K562 (cell line): ENCODE data around the gene DIPK1A. TPM values are rescaled to one million over a fixed set of nuclear protein-coding genes. Genes with fewer than 3 reads are reported as not detected.

Experiments
- CTCF ChIP-seq, 3 experiments: IDR thresholded peaks in 2 of 3; conservative IDR thresholded peaks in 1 of 3; 2 replicates each; pipeline ENCODE4 v1.5.1; 2011 to 2012; ENCODE audit warnings: low read length in 3 of 3, mild to moderate bottlenecking in 3 of 3, control low read depth in 2 of 3, improper control_type of control experiment in 1 of 3, inconsistent platforms in 1 of 3, low read depth in 1 of 3, mixed read lengths in 1 of 3, moderate library complexity in 1 of 3; ENCODE audit not compliant: insufficient read depth in 2 of 3
- DNMT1 ChIP-seq: fragments of 450-650 bp; IDR thresholded peaks from 2 replicates; pipeline ENCODE4 v1.6.1; 2016; ENCODE audit warnings: antibody characterized with exemption, mild to moderate bottlenecking
- EWSR1 ChIP-seq: fragments of 450-650 bp; IDR thresholded peaks from 2 replicates; pipeline ENCODE4 v1.6.1; 2018; ENCODE audit warnings: borderline replicate concordance, mild to moderate bottlenecking, low read depth, moderate library complexity; ENCODE audit not compliant: partially characterized antibody
- LCOR ChIP-seq: sonication (generic); formaldehyde crosslinking; IDR thresholded peaks from 2 replicates; pipeline ENCODE4 v1.8.0; 2022; ENCODE audit warnings: mild to moderate bottlenecking, missing genetic modification reagents
- MGA ChIP-seq: fragments of 450-650 bp; IDR thresholded peaks from 2 replicates; pipeline ENCODE4 v1.6.1; 2016; ENCODE audit warnings: mild to moderate bottlenecking, moderate library complexity
- NFRKB ChIP-seq: fragments of 450-650 bp; IDR thresholded peaks from 2 replicates; pipeline ENCODE4 v1.6.1; 2016; ENCODE audit warnings: low read depth
- SMARCA4 ChIP-seq: fragments of 450-650 bp; IDR thresholded peaks from 2 replicates; pipeline ENCODE4 v1.6.1; 2016
- SUPT5H ChIP-seq: fragments of 450-650 bp; IDR thresholded peaks from 2 replicates; pipeline ENCODE4 v1.6.1; 2016
- TCFL5 ChIP-seq: fragments of 250-450 bp; sonication (Bioruptor Pico); conservative IDR thresholded peaks from 2 replicates; pipeline ENCODE4 v1.6.1; 2021; ENCODE audit warnings: mild to moderate bottlenecking, moderate library complexity, matching md5 sums
- UBTF ChIP-seq, 2 experiments: IDR thresholded peaks; 2 replicates each; pipeline ENCODE4 v1.6.1; 2012; ENCODE audit warnings: improper control_type of control experiment in 2 of 2, low read depth in 2 of 2, low read length in 2 of 2, borderline replicate concordance in 1 of 2
- ZNF785 ChIP-seq: fragments of 250-450 bp; sonication (Bioruptor Pico); IDR thresholded peaks from 2 replicates; pipeline ENCODE4 v1.4.0; 2020; ENCODE audit warnings: mild to moderate bottlenecking
- polyA plus RNA-seq, 8 experiments: library from polyadenylated mRNA; depleted of rRNA in 4 of 8; stranded (reverse) in 5 of 8; unstranded in 3 of 8; fragments of >200 nt; fragmentation: Nextera tagmentation in 2 of 8; fragmentation: Illumina TruSeq in 1 of 8; extraction: Ambion mirVana in 2 of 8; extraction: Trizol in 1 of 8; gene quantifications; 2 replicates each; pipeline versions ENCODE4 v1.2.1 to v1.2.3, GENCODE V29; 2011 to 2014; ENCODE audit warnings: inconsistent platforms in 1 of 8, missing spikeins in 1 of 8
- total RNA-seq, 7 experiments: library from RNA; depleted of rRNA in 6 of 7; stranded (reverse); fragments of >200 nt in 6 of 7; fragmentation: Illumina TruSeq in 2 of 7; extraction: Trizol in 2 of 7; gene quantifications; 2 replicates each; pipeline versions ENCODE4 v1.2.1 to v1.2.3, GENCODE V29; 2011 to 2021; ENCODE audit warnings: low replicate concordance in 1 of 7

DIPK1A gene
- total and polyA plus RNA-seq, 9 of the 15 experiments (the other 6 are each of a cell fraction or from before 2014, with no cell fraction given), result 0.54 to 2.5 (median 1.3) TPM

GRCh38 chr1:92792340-92792782 is 168.9 kb downstream of the DIPK1A start (continued):
- no peak; the same call in none of the 2 replicates for TF ChIP-seq MGA
- no peak for TF ChIP-seq LCOR (CRISPR knock-in tag)
- no peak for TF ChIP-seq TCFL5 (CRISPR knock-in tag)
- TF ChIP-seq CTCF (IDR thresholded peaks at IDR 0.05 in 2 of 3, conservative IDR thresholded peaks at IDR 0.05 in 1 of 3; ENCODE audit: insufficient read depth in 2 of 3, low read depth in 1 of 3, low read length in 3 of 3), result no peak
- peak; percentile 79 for TF ChIP-seq SMARCA4
- no peak for TF ChIP-seq EWSR1
- no peak for TF ChIP-seq SUPT5H
- TF ChIP-seq DNMT1, result 0 out of 2 replicates have a peak, but pooled peaks have one; percentile 79
- TF ChIP-seq ZNF785 (CRISPR knock-in tag), result no peak
- TF ChIP-seq NFRKB, result peak; percentile 76; the same call in 1 of the 2 replicates
- TF ChIP-seq UBTF (IDR thresholded peaks at IDR 0.05; ENCODE audit: borderline replicate concordance in 1 of 2, low read depth in 2 of 2, low read length in 2 of 2), result no peak
